SKM-1 treated with dmso at 0.1 percent for 144 hours (cell line): ENCODE data around the gene IKZF3.
"Not testable (repeated sequence)": the region's sequence is repeated elsewhere in the genome, so short reads cannot be mapped to it uniquely, and the experiment has no call there.

Experiments used
- DNase-seq: peaks from one replicate; lab custom pipeline; 2025; ENCODE audit not compliant: unreplicated experiment; lab: John Stamatoyannopoulos, UW

The IKZF3 gene

DNA sequence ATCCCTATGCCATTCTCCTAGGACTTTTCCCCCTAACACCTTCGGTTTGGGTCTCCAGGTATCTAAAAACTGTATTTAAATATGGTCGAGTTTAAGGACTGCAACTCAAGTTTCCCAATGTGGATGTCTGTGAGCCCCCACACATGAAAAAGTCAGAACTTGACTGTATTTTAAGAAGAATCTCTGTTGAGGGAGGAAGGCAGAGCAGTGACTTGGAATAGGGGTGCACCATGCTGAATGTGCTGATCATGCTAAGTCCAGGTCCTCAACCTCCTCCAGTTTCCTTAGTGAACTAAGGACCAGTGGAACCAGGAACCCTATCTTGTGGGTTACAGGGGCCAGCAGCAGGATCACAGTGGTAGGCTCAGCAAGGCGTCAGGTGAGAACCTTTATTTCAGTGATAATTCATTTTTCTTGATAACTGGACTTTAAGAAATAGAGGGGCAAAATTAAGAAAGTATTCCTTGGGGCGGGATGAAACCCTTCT, 106.9 kb downstream of the IKZF3 start:
- no peak for DNase-seq

DNA sequence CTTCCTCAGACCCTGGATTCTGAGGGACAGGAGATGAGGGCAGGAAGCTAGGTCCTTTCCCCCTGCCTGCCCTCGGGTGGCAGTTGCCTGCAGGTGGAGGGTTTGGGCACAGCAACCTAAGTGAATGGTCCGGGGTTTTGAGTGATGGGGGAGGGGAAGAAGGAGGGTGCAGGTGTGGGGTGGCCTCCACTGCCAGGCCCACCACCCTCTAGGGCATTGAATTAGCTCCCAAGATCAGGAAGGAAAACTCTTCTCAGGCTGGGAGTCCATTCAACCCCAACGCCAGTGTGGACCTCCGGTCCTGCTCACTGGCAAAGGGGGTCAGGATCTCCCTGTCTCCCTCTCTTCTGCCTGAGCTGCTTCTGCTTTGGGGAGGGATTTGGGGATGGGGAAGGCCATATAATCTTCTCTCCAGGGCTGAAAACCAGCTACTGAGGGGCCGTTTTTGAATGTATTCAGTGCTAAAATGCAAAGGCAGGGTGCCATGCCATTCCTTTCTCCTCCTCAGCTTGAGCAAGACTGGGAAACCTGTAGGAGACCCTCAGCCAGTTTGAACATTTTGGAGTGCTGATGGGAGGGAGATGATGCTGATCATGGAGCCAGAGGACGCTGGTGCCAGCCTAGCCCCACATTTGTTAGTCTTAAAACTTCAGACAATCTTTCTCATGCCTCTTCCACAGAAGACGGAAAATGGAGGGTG, 107.6 kb downstream of the IKZF3 start:
- no peak for DNase-seq

DNA sequence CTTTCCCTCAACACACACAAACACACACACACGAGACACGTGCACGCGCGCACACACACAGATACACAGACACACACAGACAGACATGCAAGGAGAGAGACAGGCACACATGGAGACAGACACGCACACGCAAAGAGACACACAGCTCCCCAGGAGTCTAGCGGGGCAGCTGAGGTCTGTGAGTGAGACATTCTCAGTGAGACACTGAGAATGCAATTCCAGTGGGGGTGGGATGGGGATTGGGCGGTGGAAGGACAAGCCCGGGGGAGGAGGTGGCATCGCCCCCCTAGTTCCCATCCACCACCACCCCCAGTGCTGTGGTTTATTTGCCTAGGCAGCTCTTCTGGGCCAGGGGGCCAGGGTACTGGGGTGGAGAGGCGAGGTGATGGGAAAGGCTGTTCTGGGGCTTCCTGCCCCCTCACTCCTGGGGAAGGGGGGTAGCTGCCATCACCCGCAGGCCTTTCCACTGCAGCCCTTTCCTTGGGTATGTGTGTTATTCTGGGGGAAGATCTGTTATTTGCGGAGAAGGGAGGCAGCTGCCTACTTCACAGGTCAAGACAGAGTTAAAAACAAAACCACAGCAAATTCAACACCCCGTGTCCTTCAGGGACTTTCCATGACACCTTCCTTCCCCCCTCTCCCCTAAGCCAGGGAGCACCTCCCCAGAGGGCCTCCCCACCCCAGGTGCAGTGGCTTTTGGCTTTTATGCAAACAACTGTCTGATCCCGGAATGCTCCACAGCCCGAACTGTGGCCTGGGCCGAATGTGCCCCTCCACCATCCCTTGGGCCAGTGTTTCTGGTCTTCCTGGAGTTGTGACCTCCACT, 108.3 kb downstream of the IKZF3 start:
- DNase-seq, result no peak

DNA sequence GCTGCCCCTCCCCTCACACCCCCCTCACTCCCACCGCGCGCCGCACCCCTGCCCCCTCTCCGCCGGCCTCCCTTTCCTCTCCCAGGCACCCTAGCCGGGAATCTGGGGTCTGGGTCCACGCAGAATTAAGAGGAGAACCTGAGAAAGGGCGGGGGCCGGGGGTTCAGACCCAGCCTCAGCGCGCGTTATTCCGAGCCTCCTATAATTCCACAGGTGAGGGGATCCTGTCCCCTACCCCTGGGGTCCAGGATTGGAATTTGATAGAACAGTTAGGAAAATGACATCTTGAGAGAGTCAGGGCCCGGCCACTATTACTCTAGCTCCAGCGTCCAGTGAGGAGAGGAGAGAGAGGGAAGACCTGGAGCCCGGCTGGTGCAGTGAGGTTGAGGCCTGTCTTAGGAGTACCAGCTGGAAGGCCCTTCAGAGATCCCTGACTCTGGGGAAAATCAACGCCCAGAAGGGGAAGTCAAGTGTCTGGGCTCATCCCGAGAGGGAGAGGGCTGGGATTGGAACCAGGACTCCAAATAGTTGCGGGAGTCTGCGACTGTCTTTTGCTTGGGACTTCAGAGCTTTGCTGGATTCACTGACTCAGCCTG, 109.1 kb downstream of the IKZF3 start:
- DNase-seq, result no peak

DNA sequence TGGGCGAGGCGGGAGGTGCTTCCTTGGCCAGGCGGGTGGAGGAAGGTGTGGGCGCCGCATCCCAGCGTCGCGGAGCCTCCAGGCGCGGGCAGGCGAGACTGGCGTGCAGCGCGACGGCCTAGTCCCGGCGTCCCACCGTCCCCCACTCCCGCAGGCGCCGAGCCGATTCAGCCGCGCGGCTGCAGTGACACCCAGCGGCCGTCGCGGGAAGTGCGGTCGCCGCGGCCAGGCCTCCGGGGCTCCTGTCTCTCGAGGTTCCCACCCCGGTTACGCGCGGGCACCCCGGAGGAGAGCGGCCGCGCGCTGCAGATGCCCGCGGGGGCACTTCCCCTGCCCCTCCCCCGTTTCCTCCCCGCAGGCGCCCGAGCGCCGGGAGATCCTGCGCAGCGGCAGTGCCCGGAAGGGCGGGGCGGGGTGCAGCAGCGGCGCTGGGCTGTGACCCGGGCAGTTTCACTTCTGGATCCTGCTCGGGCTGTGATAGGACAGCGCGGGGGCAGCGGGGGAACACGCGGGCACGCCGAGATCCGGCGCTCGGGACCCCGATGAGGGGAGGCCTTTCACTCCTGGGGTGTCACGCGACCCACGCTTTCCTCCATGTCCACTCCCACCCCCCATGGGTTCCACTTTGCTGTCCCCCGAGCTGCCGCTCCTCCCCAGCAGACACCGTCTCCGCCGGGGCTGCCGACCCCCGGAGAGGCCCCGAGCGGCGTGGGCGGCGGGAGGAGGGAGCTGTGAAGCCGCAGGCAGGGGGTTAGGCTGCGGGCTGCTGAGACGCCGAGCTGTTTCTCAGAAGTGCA, 109.8 kb downstream of the IKZF3 start:
- peak; percentile 93 for DNase-seq

DNA sequence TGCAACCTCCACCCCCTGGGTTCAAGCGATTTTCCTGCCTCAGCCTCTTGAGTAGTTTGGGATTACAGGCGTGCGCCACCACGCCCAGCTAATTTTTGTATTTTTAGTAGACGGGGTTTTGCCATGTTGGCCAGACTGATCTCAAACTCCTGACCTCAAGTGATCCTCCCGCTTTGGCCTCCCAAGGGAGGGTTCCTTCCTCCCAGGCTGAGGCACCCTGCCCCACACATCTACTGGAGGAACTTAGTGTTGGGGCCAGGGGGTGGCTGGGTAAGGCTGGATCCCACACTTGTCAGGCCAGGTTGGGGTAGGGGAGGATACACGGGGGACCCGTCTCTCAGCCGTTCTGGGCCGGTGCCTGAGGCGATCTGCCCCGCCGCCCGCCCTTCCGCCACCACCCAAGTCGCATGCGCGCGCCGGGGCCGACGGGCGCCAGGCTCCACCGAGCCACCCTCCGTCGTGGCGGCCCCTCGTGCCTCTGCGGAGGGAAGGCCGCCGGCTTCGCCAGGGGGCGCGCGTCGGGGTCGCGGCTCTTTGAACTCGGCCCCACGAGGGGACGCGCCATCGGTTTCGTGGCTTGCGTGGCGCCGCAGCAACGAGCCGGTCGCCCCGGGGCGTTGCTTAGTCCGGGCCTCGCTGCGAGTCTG, 110.5 kb downstream of the IKZF3 start:
- peak; percentile 45 for DNase-seq

DNA sequence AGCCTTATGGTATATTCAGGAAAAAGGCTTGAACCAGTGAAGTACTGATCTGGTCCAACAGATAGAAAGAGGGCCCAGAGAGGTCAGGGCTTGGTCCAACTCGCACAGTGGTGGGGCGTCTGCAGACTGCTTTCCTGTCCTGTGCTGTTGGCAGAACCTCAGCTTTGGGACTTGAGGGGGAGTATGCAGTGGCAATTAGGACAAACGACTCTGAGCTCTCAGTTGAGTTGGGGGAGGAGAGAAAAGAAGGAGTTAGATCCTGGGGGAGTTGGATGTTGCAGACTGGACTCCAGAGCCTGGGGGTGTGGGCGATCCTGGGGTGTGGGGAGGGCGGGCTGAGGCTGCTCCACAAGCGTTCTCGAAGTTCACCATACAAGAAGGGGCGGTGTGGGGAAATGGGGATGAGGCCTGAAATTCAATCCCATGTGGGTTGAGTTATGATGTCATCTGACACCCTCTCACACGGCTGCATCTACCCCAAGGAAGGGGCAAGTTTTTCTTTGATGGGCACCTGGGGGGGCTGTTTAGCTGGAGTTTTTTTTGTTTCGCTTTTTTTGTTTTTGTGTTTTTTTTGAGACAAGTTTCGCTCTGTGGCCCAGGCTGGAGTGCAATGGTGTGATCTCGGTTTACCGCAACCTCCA, 111.8 kb downstream of the IKZF3 start:
- no peak for DNase-seq

DNA sequence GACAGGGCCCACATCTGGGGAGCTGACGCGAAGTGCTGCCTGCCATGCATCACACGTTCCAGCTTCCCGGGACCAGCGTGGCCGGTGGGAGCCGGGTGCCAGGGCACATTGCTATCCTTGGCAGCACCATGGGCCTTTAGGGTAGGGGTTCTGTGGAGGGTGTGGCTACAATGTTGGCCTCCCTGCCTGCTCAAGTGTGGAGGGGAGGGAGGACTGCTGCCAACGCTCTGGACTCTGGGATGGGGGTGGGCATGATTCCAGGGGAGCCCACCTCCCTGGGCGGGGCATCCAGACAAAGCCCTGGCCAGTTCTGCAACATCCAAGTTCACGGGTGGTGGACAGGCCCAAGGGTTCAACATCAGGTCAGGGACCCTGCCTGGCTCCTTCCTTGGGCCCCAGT, 112.5 kb downstream of the IKZF3 start:
- DNase-seq, result no peak

DNA sequence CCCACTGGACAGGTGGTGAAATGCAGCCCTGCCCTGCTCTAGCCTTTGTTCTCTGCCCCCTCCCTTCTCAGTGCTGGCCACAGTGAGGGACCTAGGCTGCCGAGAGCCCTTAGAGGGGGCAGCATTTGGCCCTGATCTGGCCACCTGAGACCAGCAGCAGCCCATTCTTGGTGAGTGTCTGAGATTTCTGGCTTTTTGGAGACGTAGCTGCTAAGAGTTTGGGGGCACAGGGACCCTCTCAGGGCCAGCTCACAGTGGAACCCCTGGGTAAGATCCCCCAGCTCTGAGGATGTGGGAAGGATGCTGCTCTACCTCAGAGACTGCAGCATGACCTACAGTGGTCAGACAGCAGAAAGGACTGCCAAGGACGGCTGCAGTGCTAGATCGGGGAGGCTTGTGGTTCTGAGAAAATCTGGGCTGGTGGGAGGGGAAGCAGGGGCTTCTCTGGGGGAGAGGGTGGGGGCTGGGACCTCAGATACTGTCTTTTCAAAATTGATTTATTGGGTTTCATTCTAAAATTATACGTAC, 113.0 kb downstream of the IKZF3 start:
- no peak for DNase-seq

DNA sequence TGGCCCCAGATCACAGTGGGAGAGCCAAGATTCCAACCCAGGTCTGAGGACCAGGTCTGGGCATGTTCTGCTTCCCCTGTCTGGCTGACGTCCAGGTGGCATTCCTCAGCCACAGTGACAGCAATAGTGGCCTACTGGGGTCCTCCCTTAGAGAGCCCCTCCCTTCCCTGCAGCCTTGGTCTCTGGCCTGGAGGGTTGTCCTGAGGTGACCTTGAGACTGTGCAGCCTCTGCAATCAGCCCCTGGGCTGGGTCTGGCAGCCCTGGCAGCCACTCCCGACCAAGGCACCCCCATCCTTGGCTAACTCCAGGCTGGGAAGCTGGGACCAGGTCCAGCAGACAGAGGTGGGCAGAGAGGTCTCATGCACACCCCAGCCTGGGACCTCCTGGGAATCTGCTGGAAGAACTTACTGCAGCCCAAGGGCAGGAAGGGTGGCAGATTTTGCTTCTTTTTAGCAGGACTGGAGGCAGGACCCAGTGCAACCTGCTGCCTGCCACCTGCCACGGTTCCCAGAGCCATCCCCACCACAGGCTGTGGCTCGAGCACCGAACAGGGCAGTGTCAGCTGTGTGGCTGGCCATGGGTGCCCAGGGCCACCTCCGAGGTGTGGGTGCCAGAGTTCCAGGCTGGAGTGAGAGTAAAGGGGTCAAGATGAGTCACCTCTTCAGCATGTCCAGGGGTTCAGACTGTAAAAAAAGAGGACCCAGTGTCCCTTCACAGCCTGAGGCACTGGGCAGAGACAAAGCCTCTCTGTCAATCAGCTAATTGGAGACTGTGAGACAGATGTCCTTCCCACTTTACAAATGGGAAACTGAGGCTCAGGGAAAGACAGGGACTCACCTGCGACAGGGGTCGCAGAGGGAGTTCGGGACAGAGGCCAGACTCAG, 113.7 kb downstream of the IKZF3 start:
- no peak for DNase-seq

DNA sequence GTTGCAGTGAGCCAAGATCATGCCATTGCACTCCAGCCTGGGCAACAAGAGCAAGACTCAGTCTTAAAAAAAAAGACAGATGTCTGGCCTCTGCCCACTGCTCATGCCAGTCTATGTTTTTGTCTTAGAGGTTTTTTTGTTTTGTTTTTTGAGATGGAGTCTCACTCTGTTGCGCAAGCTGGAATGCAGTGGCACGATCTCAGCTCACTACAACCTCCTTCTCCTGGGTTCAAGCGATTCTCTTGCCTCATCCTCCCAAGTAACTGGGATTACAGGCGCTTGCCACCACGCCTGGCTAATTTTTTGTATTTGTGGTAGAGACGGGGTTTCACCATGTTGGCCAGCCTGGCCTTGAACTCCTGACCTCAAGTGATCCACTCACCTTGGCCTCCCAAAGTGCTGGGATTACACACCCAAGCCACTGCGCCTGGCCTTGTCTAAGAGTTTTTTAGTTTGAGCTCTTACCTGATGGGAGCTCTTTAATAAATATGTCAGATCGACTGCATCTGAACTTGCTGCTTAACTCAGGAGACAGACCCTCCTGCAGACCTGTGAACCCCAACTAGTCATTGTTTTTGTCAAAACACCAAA, 115.6 kb downstream of the IKZF3 start:
- DNase-seq, result not testable (repeated sequence)

DNA sequence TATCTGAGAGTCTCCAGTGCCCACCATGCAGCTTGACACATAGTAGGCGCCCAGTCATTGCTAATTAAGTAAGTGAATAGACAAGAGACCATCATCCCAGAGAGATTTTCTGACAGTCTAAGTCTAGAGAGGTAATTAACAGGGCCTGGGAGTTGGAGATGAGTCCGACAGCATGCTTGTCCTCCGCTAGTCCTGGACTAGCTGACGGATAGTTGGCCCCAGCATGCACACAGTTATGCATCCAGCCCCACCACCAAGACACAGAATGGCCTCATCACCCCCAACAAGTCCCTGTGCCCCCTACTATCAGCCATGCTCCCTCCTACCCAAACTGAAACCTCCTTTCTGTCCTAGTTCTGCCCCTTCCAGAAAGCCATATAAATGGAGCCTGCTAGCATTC, 116.4 kb downstream of the IKZF3 start:
- DNase-seq, result no peak

DNA sequence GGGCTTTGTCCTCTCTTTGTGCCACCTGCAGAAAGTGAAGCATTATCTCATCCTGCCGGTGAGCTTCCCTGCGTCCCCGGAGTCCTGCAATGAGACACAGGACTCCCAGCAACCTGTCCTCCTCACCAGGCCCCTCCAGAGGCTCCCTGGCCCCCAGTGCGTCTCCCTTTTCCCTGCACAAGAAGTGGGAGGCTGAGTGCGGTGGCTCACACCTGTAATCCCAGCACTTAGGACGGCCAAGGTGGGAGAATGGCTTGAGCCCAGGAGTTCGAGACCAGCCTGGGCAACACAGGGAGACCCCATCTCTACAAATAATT, 118.0 kb downstream of the IKZF3 start:
- DNase-seq, result no peak

DNA sequence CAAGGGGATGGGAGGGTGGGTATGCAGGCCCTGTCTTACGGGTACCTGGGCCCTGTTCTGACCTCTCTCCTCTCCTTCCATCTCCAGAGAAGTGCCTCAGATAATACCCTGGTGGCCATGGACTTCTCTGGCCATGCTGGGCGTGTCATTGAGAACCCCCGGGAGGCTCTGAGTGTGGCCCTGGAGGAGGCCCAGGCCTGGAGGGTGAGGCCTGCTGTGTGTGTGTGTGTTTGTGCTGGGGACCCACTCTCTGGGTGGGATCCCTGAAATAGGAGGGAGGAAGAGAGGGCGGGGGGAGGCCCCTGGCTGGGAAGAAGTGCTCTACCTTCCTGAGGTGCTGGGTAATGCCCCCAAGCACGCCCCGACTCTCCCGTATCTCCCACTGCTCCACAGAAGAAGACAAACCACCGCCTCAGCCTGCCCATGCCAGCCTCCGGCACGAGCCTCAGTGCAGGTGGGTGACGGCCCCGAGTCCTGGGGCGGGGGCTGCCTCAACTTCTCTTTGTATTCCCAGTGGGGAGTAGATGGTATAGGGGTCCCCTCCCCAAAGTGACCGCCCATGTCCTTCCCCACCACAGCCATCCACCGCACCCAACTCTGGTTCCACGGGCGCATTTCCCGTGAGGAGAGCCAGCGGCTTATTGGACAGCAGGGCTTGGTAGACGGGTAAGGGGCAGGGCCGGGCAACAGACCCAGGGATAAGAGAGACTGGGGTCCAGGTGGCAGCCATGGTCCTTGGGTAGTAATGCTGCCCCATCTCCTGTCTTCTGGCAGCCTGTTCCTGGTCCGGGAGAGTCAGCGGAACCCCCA, 118.6 kb downstream of the IKZF3 start:
- DNase-seq, result no peak

DNA sequence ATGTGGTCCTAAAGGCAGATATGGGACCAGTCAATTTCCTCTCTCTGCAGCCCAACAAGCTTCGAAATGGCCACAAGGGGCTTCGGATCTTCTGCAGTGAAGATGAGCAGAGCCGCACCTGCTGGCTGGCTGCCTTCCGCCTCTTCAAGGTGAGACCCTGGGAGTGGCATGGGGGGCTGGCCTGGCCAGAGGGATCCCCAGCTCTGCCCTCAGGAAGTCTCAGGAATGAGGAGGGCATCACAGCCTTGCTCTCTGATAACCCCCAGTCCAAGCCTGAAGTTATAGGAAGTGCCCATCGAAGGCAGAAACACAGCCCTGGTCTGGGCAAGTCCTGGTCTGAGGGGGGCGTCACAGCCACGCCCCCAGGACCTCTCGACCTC, 119.3 kb downstream of the IKZF3 start:
- no peak for DNase-seq

DNA sequence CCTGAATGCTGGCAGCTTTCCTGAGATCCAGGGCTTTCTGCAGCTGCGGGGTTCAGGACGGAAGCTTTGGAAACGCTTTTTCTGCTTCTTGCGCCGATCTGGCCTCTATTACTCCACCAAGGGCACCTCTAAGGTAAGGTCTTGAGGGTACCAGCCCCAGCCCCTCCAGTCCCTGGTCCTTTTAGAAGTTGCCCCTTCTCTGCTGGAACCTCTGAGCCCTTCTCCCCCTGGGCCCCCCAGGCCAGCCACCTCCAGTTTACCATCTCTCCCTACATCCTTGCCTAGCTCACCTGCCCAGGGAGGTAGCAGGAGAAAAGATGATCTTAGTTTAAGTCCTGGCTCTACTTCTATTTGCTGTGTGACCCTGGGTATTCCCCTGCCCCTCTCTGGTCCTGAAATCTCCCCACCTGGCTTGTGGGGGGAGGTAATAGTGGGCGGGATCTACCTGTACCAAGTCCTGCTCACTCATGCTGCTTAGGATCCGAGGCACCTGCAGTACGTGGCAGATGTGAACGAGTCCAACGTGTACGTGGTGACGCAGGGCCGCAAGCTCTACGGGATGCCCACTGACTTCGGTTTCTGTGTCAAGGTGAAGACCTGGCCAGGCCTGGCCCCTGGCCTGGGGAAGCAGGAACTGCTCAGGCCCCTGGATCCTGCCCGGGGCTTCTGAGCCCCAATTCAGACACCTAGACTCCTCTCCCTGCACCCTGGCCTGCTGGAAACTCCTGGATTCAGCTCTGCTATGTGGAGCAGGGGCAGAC, 119.9 kb downstream of the IKZF3 start:
- no peak for DNase-seq

DNA sequence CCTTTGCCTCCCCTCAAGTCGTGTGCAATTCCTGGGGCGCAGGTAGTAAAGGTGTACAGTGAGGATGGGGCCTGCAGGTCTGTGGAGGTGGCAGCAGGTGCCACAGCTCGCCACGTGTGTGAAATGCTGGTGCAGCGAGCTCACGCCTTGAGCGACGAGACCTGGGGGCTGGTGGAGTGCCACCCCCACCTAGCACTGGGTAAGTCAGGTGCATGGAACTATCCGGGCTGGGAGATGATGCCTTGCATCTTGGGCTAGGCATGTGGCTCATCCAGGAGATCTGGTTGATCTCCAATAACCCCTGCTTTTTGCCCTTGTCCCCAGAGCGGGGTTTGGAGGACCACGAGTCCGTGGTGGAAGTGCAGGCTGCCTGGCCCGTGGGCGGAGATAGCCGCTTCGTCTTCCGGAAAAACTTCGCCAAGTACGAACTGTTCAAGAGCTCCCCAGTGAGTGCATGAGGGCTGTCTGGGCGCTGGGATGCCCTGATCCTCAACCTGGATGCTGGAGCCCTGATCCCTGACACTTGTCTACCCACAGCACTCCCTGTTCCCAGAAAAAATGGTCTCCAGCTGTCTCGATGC, 121.2 kb downstream of the IKZF3 start:
- no peak for DNase-seq
